HCT116 (cell line): ENCODE results near the gene CELF4. TPM values are rescaled to one million over a fixed set of nuclear protein-coding genes. Genes with fewer than 3 reads are reported as not detected.

Source experiments
- ATAC-seq: fragments of 200-7000 bp; cut with Tn5 transposase; 2 replicates; pipeline ENCODE4 v1.9.1; 2020; ENCODE audit warnings: mild to moderate bottlenecking, moderate library complexity
- BruUV-seq: library from RNA; stranded (reverse); fragments of 400-500 nt; replicated peaks from 2 replicates; lab custom pipeline; 2021; lab: Mats Ljungman, UMichigan
- CTCF ChIA-PET: fragments of 300-600 bp; sonication (Branson Sonifier 250); formaldehyde crosslinking; loops from one replicate; lab custom pipeline; 2021; ENCODE audit warnings: antibody characterized with exemption; lab: Charles Lee
- POLR2A ChIA-PET: fragments of 300-600, 350-600 bp; sonication (Branson Sonifier 250); formaldehyde crosslinking; loops from one replicate; lab custom pipeline; 2021; ENCODE audit warnings: antibody characterized with exemption; lab: Charles Lee
- RAD21 ChIA-PET, 2 experiments: fragments of 300-600 bp; sonication (Branson Sonifier 250); formaldehyde crosslinking; loops; one replicate each; lab custom pipeline; 2023; ENCODE audit warnings: low total read pairs in 2 of 2; ENCODE audit not compliant: uncharacterized antibody in 2 of 2, unreplicated experiment in 2 of 2, low non-redundant PET in 1 of 2; lab: Charles Lee
- DNase-seq: peaks from one replicate; pipeline ENCODE4 v3.0.0-alpha.2; 2010; ENCODE audit warnings: low read depth, low spot score
- H2AFZ ChIP-seq: fragments of 200-600 bp; shearing (Covaris generic), sonication (generic); 2 replicates; pipeline ENCODE4 v1.6.1; 2017; ENCODE audit warnings: low read depth, mixed run types, mixed read lengths, antibody characterized with exemption, low read length; ENCODE audit not compliant: poor library complexity, severe bottlenecking
- H3K27ac ChIP-seq: 2 replicates; pipeline ENCODE4 v1.5.1; 2012; ENCODE audit warnings: low read depth, low read length
- H3K27me3 ChIP-seq: fragments of 200-600 bp; sonication (generic); 2 replicates; pipeline ENCODE4 v1.6.1; 2016; ENCODE audit warnings: mixed run types, low read length, mixed read lengths; ENCODE audit not compliant: insufficient read depth
- H3K36me3 ChIP-seq, 2 experiments: fragments of 200-500 bp in 1 of 2; fragments of 200-600 bp in 1 of 2; sonication (Bioruptor generic) in 1 of 2; sonication (generic) in 1 of 2; 2 replicates each; pipeline versions ENCODE4 v1.5.1 to v1.6.1; 2014 to 2016; ENCODE audit warnings: low read length in 2 of 2, inconsistent platforms in 1 of 2, mixed read lengths in 1 of 2, mixed run types in 1 of 2; ENCODE audit not compliant: insufficient read depth in 2 of 2, control insufficient read depth in 1 of 2
- H3K4me1 ChIP-seq, 2 experiments: fragments of 200-600 bp in 1 of 2; sonication (generic) in 1 of 2; 2 replicates each; pipeline versions ENCODE4 v1.5.1 to v1.6.1; 2012 to 2017; ENCODE audit warnings: low read length in 2 of 2, inconsistent platforms in 1 of 2, mild to moderate bottlenecking in 1 of 2, mixed read lengths in 1 of 2, mixed run types in 1 of 2, moderate library complexity in 1 of 2; ENCODE audit not compliant: insufficient read depth in 2 of 2, control insufficient read depth in 1 of 2
- H3K4me2 ChIP-seq: fragments of 200-600 bp; sonication (generic); 2 replicates; pipeline ENCODE4 v1.6.1; 2017; ENCODE audit warnings: mixed run types, low read length, mixed read lengths
- H3K4me3 ChIP-seq, 2 experiments: fragments of 200-600 bp in 1 of 2; sonication (generic) in 1 of 2; replicated peaks in 1 of 2; 2 replicates each; pipeline ENCODE4 v1.5.1; 2011 to 2016; ENCODE audit warnings: low read length in 2 of 2, control low read depth in 1 of 2, low read depth in 1 of 2, mild to moderate bottlenecking in 1 of 2, mixed read lengths in 1 of 2, mixed run types in 1 of 2
- H3K79me2 ChIP-seq: fragments of 200-600 bp; sonication (generic); 2 replicates; pipeline ENCODE4 v1.6.1; 2017; ENCODE audit warnings: mild to moderate bottlenecking, mixed run types, low read length, moderate library complexity, mixed read lengths; ENCODE audit not compliant: insufficient read depth
- H3K9ac ChIP-seq: fragments of 200-600 bp; sonication (generic); 2 replicates; pipeline ENCODE4 v1.6.1; 2016; ENCODE audit warnings: low read length, mixed read lengths
- H3K9me2 ChIP-seq: fragments of 200-600 bp; sonication (generic), shearing (Covaris generic); 2 replicates; pipeline ENCODE4 v1.6.1; 2017; ENCODE audit warnings: mixed run types, mild to moderate bottlenecking, moderate library complexity; ENCODE audit not compliant: insufficient read depth
- H3K9me3 ChIP-seq, 2 experiments: fragments of 200-500 bp in 1 of 2; fragments of 200-600 bp in 1 of 2; sonication (Bioruptor generic) in 1 of 2; sonication (generic) in 1 of 2; 2 replicates each; pipeline ENCODE4 v1.6.1; 2014 to 2017; ENCODE audit warnings: low read length in 2 of 2, mixed read lengths in 2 of 2, inconsistent platforms in 1 of 2, low read depth in 1 of 2, mild to moderate bottlenecking in 1 of 2, mixed run types in 1 of 2, moderate library complexity in 1 of 2; ENCODE audit not compliant: control insufficient read depth in 1 of 2, insufficient read depth in 1 of 2
- H4K20me1 ChIP-seq: fragments of 200-600 bp; sonication (generic), shearing (Covaris generic); 2 replicates; pipeline ENCODE4 v1.6.1; 2017; ENCODE audit warnings: mixed run types, mild to moderate bottlenecking, moderate library complexity; ENCODE audit not compliant: insufficient read depth
- ATF3 ChIP-seq: IDR thresholded peaks from 2 replicates; pipeline ENCODE4 v1.6.1; 2012
- CBX3 ChIP-seq: IDR thresholded peaks from 2 replicates; pipeline ENCODE4 v1.6.1; 2012; ENCODE audit warnings: low read depth
- CEBPB ChIP-seq: IDR thresholded peaks from 2 replicates; pipeline ENCODE4 v1.6.1; 2012; ENCODE audit warnings: low read depth
- EGR1 ChIP-seq: IDR thresholded peaks from 2 replicates; pipeline ENCODE4 v1.6.1; 2012; ENCODE audit warnings: low read depth
- ELF1 ChIP-seq: IDR thresholded peaks from 2 replicates; pipeline ENCODE4 v1.6.1; 2012; ENCODE audit warnings: low read depth, borderline replicate concordance
- EZH2 ChIP-seq: fragments of 200-600 bp; sonication (generic); IDR thresholded peaks from 2 replicates; pipeline ENCODE4 v1.6.1; 2017; ENCODE audit warnings: antibody characterized with exemption, mixed run types
- MAX ChIP-seq: IDR thresholded peaks from 2 replicates; pipeline ENCODE4 v1.6.1; 2012
- POLR2AphosphoS5 ChIP-seq: IDR thresholded peaks from 2 replicates; pipeline ENCODE4 v1.6.1; 2011; ENCODE audit warnings: mild to moderate bottlenecking, low read depth, low read length, moderate library complexity
- RAD21 ChIP-seq: IDR thresholded peaks from 2 replicates; pipeline ENCODE4 v1.6.1; 2012; ENCODE audit warnings: low read depth, mild to moderate bottlenecking
- REST ChIP-seq: IDR thresholded peaks from 2 replicates; pipeline ENCODE4 v1.6.1; 2012; ENCODE audit warnings: low read depth
- SIN3A ChIP-seq: IDR thresholded peaks from 2 replicates; pipeline ENCODE4 v1.6.1; 2012; ENCODE audit warnings: low read depth
- SP1 ChIP-seq: IDR thresholded peaks from 2 replicates; pipeline ENCODE4 v1.6.1; 2012; ENCODE audit warnings: low read depth
- SRF ChIP-seq: IDR thresholded peaks from 2 replicates; pipeline ENCODE4 v1.6.1; 2012; ENCODE audit warnings: low read depth
- TCF7L2 ChIP-seq: IDR thresholded peaks from 2 replicates; pipeline ENCODE4 v1.7.0; 2011; ENCODE audit warnings: borderline replicate concordance, inconsistent platforms; ENCODE audit not compliant: insufficient read depth, insufficient read length; ENCODE audit errors: extremely low read depth
- YY1 ChIP-seq: IDR thresholded peaks from 2 replicates; pipeline ENCODE4 v1.6.1; 2011; ENCODE audit warnings: low read length, low read depth, moderate library complexity, mild to moderate bottlenecking; ENCODE audit not compliant: insufficient replicate concordance; ENCODE audit errors: extremely low read depth
- ZBTB33 ChIP-seq: IDR thresholded peaks from 2 replicates; pipeline ENCODE4 v1.6.1; 2011; ENCODE audit warnings: mild to moderate bottlenecking, low read length, moderate library complexity; ENCODE audit not compliant: insufficient replicate concordance; ENCODE audit errors: extremely low read depth
- intact Hi-C: fragments of 100-400 bp; cut with micrococcal nuclease; formaldehyde crosslinking; loops from 2 replicates; pipeline ENCODE4 v1.10.0; 2022
- total RNA-seq: library from RNA; stranded (reverse); gene quantifications from one replicate; pipeline ENCODE4 v1.2.1, GENCODE V29; 2021; ENCODE audit not compliant: unreplicated experiment

The CELF4 gene
- total RNA-seq, 1 experiment from 2014 or later, result not detected

GRCh38 chr18:37538526-37539205, 26.9 kb downstream of the CELF4 start:
- peaks cover 38% of the 10 kb centered on the region for H3K27me3 ChIP-seq

More at GRCh38 chr18:37538526-37539205, 26.9 kb downstream of the CELF4 start:
- no peaks in the 10 kb centered on the region for H3K36me3 ChIP-seq
- no TSS peak for BruUV-seq
- no peaks in the 10 kb centered on the region for H3K9me3 ChIP-seq
- ATAC-seq (no peak), DNase-seq (no peak)
- POLR2A ChIA-PET, result no interaction called here
- intact Hi-C loops, result loop anchor here (1.0 to 2.0 kb wide), 4 partner anchors 94 to 596 kb away; no protein-coding TSS in a partner anchor
- no peak overlapping the region for H3K4me2 ChIP-seq
- RAD21 ChIA-PET, result no interaction called here
- no peak overlapping the region for H3K4me3 ChIP-seq
- H3K79me2 ChIP-seq, result no peaks in the 10 kb centered on the region
- no peaks in the 10 kb centered on the region for H4K20me1 ChIP-seq
- CTCF ChIA-PET, result interaction anchor here (0.7 to 1.8 kb wide), 4 partner anchors 94 to 154 kb away, joined by 3 to 10 read pairs (median 4); no protein-coding TSS in a partner anchor
- no peak overlapping the region for H3K27ac ChIP-seq
- H3K4me1 ChIP-seq, result no peaks in the 10 kb centered on the region
- TF ChIP-seq ZBTB33 (no peak), CBX3 (no peak), RAD21 (no peak), REST (no peak), CEBPB (no peak), ELF1 (no peak), POLR2AphosphoS5 (no peak), SP1 (no peak), YY1 (no peak), TCF7L2 (no peak), ATF3 (no peak), SIN3A (no peak), EGR1 (no peak), EZH2 (no peak), SRF (no peak), MAX (no peak)
- no peak overlapping the region for H3K9ac ChIP-seq
- H2AFZ ChIP-seq, result peak overlapping the region; percentile 36
- H3K9me2 ChIP-seq, result no peaks in the 10 kb centered on the region
